IgD-negative memory B cell (primary cell): ENCODE data around the gene PCDHGB2. TPM values are rescaled to one million over a fixed set of nuclear protein-coding genes. Genes with fewer than 3 reads are reported as not detected.
"Not testable (repeated sequence)": the region's sequence is repeated elsewhere in the genome, so short reads cannot be mapped to it uniquely, and the experiment has no call there.

ENCODE experiments used
- H3K27ac Mint-ChIP-seq, 3 donors: one replicate each; pipeline ENCODE4 v1.8.0; 2020 to 2022; ENCODE audit warnings: mild to moderate bottlenecking in 3 of 3, mixed read lengths in 3 of 3, moderate library complexity in 1 of 3
- H3K27me3 Mint-ChIP-seq: one replicate; pipeline ENCODE4 v1.8.0; 2021; ENCODE audit warnings: mixed read lengths
- H3K36me3 Mint-ChIP-seq: one replicate; pipeline ENCODE4 v1.8.0; 2020; ENCODE audit warnings: mild to moderate bottlenecking, mixed read lengths
- H3K4me1 Mint-ChIP-seq, 3 donors: one replicate each; pipeline ENCODE4 v1.8.0; 2020 to 2022; ENCODE audit warnings: mixed read lengths in 3 of 3, mild to moderate bottlenecking in 1 of 3
- H3K4me3 Mint-ChIP-seq, 4 donors: one replicate each; pipeline ENCODE4 v1.8.0; 2020 to 2022; ENCODE audit warnings: mild to moderate bottlenecking in 4 of 4, mixed read lengths in 4 of 4, moderate library complexity in 3 of 4
- H3K9me3 Mint-ChIP-seq, 3 donors: one replicate each; pipeline ENCODE4 v1.8.0; 2020 to 2021; ENCODE audit warnings: mixed read lengths in 3 of 3, mild to moderate bottlenecking in 1 of 3
- polyA plus RNA-seq: library from polyadenylated mRNA; unstranded; fragments of 300-500 nt; fragmentation: Illumina TruSeq; gene quantifications from one replicate; pipeline ENCODE4 v1.2.3, GENCODE V29; 2021

PCDHGB2 gene
- polyA plus RNA-seq, 1 donor from 2014 or later, result 0.21 TPM

DNA sequence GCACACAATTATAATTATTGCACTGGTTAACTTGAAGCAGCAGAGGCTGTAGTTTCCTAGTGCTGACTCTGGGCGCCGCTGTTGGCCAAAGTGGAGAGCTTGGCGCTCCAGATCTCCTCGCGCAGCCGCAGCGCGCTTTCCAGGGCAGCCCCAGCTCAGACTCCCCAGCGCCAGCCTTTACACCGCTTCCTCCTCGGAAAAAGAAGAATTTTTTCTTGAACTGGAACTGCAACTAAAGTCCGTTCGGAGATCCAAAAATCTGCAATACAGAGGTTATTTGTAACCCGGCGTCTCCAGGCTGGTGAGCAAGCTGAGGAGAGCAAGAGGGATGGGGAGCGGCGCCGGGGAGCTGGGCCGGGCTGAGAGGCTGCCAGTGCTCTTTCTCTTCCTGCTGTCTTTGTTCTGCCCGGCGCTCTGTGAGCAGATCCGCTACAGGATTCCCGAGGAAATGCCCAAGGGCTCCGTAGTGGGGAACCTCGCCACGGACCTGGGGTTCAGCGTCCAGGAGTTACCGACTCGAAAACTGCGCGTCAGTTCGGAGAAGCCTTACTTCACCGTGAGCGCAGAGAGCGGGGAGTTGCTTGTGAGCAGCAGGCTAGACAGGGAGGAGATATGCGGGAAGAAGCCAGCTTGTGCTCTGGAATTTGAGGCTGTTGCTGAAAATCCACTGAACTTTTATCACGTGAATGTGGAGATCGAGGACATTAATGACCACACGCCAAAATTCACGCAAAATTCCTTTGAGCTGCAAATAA, 27.9 kb downstream of the PCDHGB2 start, which contains the start of gene PCDHGB4:
Gene PCDHGB4 (plus strand): TSS at position 142 of the 755 bp plus-strand sequence. CDS start 187 bp downstream, at position 329.
- Mint-ChIP-seq H3K27me3 (peaks cover 37% of the 10 kb centered on the region), H3K27ac (peak within 1 kb of the TSS in 2 of 3 donors; percentile 16 to 67), H3K9me3 (peaks cover 8 to 33% (median 9%) of the 10 kb centered on the region in 3 donors), H3K4me3 (peak within 1 kb of the TSS; percentile 43 to 83 (median 60))
- not testable (repeated sequence) for H3K36me3 Mint-ChIP-seq, H3K4me1 Mint-ChIP-seq

DNA sequence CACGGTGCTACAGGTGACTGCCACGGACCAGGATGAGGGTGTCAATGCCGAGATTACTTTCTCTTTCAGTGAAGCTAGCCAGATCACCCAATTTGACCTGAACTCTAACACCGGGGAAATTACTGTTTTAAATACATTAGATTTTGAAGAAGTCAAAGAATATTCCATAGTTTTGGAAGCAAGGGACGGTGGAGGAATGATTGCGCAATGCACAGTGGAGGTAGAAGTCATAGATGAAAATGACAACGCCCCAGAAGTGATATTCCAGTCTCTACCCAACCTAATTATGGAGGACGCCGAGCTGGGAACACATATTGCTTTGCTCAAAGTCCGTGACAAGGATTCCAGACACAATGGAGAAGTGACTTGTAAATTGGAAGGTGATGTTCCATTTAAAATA, 28.9 kb downstream of the PCDHGB2 start:
- Mint-ChIP-seq H3K27ac (peak overlapping the region in 2 of 3 donors; percentile 16 to 48), H3K36me3 (peaks cover 3% of the 10 kb centered on the region), H3K27me3 (peaks cover 29% of the 10 kb centered on the region), H3K4me3 (no peak overlapping the region), H3K4me1 (peaks cover 0 to 4% (median 2%) of the 10 kb centered on the region in 3 donors), H3K9me3 (peaks cover 10 to 36% (median 11%) of the 10 kb centered on the region in 3 donors)

DNA sequence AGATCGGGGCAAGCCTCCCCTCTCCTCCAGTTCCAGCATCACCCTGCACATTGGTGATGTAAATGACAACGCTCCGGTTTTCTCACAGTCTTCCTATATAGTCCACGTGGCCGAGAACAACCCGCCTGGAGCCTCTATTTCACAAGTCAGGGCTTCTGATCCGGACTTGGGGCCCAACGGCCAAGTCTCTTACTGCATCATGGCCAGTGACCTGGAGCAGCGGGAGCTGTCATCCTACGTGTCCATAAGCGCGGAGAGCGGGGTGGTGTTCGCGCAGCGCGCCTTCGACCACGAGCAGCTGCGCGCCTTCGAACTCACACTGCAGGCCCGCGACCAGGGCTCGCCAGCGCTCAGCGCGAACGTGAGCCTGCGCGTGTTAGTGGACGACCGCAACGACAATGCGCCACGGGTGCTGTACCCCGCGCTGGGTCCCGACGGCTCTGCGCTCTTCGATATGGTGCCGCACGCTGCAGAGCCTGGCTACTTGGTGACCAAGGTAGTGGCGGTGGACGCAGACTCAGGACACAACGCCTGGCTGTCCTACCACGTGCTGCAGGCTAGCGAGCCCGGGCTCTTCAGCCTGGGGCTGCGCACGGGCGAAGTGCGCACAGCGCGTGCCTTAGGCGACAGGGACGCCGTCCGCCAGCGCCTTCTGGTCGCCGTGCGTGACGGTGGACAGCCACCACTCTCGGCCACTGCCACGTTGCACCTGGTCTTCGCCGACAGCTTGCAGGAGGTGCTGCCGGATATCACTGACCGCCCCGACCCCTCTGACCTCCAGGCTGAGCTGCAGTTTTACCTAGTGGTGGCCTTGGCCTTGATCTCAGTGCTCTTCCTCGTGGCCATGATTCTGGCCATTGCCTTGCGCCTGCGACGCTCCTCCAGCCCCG, 29.6 kb downstream of the PCDHGB2 start:
- Mint-ChIP-seq H3K27ac (peak overlapping the region in 2 of 3 donors; percentile 16 to 57), H3K4me3 (peak overlapping the region in 1 of 4 donors; percentile 84), H3K27me3 (peaks cover 32% of the 10 kb centered on the region), H3K4me1 (peaks cover 0 to 4% (median 2%) of the 10 kb centered on the region in 3 donors), H3K9me3 (peaks cover 10 to 41% (median 13%) of the 10 kb centered on the region in 3 donors), H3K36me3 (peaks cover 3% of the 10 kb centered on the region)

DNA sequence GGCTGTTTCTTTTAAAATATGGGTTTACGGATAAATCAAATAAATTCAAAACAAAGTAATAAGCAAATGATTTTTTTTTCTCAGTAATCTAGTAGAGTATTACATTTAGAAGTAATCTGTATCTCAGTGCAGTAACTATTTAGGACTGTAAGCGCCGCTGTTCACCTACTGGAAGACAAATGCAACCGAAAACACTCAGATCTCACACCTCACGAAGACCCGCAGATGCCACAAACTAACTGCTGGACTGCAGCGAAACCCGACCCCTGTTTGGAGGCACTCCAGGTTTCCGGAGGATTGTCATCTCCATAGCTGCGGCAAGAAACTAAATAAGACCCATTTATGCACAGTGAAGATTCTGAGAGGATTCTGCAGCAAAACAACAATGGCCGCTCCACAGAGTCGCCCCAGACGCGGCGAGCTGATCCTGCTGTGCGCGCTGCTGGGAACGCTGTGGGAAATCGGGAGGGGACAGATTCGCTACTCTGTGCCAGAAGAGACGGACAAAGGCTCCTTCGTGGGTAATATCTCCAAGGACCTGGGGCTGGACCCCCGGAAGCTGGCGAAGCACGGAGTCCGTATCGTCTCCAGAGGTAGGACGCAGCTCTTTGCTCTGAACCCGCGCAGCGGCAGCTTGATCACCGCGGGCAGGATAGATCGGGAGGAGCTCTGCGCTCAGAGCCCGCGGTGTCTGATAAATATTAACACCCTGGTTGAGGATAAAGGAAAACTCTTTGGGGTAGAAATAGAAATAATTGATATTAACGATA, 32.8 kb downstream of the PCDHGB2 start, which contains the start of gene PCDHGA8:
Gene PCDHGA8 (plus strand): TSS at position 205 of the 770 bp plus-strand sequence. CDS start 181 bp downstream, at position 386.
- Mint-ChIP-seq H3K4me1 (peaks cover 0 to 4% (median 2%) of the 10 kb centered on the region in 3 donors), H3K27ac (peak within 1 kb of the TSS in 2 of 3 donors; percentile 53 to 76), H3K27me3 (peaks cover 32% of the 10 kb centered on the region), H3K9me3 (peaks cover 10 to 27% (median 22%) of the 10 kb centered on the region in 3 donors), H3K4me3 (no peak within 1 kb of the TSS), H3K36me3 (peaks cover 3% of the 10 kb centered on the region)

DNA sequence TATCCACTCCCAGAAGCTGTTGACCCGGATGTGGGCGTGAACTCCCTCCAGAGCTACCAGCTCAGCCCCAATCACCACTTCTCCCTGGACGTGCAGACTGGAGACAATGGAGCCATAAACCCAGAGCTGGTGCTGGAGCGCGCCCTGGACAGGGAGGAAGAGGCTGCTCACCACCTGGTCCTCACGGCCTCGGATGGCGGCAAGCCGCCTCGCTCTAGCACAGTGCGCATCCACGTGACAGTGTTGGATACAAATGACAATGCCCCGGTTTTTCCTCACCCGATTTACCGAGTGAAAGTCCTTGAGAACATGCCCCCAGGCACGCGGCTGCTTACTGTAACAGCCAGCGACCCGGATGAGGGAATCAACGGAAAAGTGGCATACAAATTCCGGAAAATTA, 33.5 kb downstream of the PCDHGB2 start:
- H3K9me3 Mint-ChIP-seq, result peaks cover 10 to 26% (median 22%) of the 10 kb centered on the region in 3 donors
- peak overlapping the region in 1 of 3 donors; percentile 62 for H3K27ac Mint-ChIP-seq
- peaks cover 3% of the 10 kb centered on the region for H3K36me3 Mint-ChIP-seq
- H3K4me3 Mint-ChIP-seq, result no peak overlapping the region
- H3K27me3 Mint-ChIP-seq, result peaks cover 32% of the 10 kb centered on the region
- peaks cover 0 to 4% (median 2%) of the 10 kb centered on the region in 3 donors for H3K4me1 Mint-ChIP-seq

DNA sequence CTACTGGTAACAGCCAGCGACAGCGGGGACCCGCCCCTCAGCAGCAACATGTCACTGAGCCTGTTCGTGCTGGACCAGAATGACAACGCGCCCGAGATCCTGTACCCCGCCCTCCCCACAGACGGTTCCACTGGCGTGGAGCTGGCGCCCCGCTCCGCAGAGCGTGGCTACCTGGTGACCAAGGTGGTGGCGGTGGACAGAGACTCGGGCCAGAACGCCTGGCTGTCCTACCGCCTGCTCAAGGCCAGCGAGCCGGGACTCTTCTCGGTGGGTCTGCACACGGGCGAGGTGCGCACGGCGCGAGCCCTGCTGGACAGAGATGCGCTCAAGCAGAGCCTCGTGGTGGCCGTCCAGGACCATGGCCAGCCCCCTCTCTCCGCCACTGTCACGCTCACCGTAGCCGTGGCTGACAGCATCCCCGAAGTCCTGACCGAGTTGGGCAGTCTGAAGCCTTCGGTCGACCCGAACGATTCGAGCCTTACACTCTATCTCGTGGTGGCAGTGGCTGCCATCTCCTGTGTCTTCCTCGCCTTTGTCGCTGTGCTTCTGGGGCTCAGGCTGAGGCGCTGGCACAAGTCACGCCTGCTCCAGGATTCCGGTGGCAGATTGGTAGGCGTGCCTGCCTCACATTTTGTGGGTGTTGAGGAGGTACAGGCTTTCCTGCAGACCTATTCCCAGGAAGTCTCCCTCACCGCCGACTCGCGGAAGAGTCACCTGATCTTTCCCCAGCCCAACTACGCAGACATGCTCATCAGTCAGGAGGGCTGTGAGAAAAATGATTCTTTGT, 34.8 kb downstream of the PCDHGB2 start:
- Mint-ChIP-seq H3K27me3 (peaks cover 36% of the 10 kb centered on the region), H3K27ac (peak overlapping the region in 1 of 3 donors; percentile 83), H3K9me3 (peaks cover 9 to 29% (median 24%) of the 10 kb centered on the region in 3 donors)

DNA sequence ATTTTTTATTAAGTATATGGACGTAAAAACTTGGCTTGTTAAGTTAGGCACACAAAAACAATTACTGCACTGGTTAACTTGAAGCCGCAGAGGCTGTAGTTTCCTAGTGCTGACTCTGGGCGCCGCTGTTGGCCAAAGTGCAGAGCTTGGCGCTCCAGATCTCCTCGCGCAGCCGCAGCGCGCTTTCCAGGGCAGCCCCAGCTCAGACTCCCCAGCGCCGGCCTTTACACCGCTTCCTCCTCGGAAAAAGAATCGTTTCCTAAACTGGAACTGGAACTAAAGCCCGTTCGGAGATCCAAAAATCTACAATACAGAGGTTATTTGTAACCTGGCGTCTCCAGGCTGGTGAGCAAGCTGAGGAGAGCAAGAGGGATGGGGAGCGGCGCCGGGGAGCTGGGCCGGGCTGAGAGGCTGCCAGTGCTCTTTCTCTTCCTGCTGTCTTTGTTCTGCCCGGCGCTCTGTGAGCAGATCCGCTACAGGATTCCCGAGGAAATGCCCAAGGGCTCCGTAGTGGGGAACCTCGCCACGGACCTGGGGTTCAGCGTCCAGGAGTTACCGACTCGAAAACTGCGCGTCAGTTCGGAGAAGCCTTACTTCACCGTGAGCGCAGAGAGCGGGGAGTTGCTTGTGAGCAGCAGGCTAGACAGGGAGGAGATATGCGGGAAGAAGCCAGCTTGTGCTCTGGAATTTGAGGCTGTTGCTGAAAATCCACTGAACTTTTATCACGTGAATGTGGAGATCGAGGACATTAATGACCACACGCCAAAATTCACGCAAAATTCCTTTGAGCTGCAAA, 38.2 kb downstream of the PCDHGB2 start, which contains the start of gene PCDHGB5:
Gene PCDHGB5 (plus strand): TSS at position 192 of the 796 bp plus-strand sequence. CDS start 181 bp downstream, at position 373.
- H3K4me3 Mint-ChIP-seq, result peak within 1 kb of the TSS; percentile 73 to 84 (median 80)
- H3K36me3 Mint-ChIP-seq, H3K4me1 Mint-ChIP-seq: not testable (repeated sequence)
- peak within 1 kb of the TSS in 2 of 3 donors; percentile 46 to 67 for H3K27ac Mint-ChIP-seq
- peaks cover 36% of the 10 kb centered on the region for H3K27me3 Mint-ChIP-seq
- peaks cover 6 to 37% (median 19%) of the 10 kb centered on the region in 3 donors for H3K9me3 Mint-ChIP-seq

More for the DNA sequence above, 34.8 kb downstream of the PCDHGB2 start:
- H3K4me3 Mint-ChIP-seq, result peak overlapping the region in 1 of 4 donors; percentile 17
- H3K36me3 Mint-ChIP-seq, H3K4me1 Mint-ChIP-seq: not testable (repeated sequence)

DNA sequence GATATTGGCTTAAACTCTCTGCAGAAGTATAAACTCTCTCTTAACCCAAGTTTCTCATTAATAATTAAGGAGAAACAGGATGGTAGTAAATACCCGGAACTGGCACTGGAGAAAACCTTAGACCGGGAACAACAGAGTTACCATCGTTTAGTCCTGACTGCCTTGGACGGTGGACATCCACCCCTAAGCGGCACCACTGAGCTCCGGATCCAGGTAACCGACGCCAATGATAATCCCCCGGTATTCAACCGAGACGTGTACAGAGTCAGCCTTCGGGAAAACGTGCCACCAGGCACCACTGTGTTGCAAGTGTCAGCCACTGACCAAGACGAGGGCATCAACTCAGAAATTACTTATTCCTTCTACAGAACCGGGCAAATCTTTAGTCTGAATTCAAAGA, 38.8 kb downstream of the PCDHGB2 start:
- H3K27ac Mint-ChIP-seq, result peak overlapping the region in 2 of 3 donors; percentile 46 to 51
- H3K9me3 Mint-ChIP-seq, result peaks cover 5 to 35% (median 19%) of the 10 kb centered on the region in 3 donors
- H3K4me1 Mint-ChIP-seq, result peaks cover 0 to 3% (median 3%) of the 10 kb centered on the region in 3 donors
- H3K36me3 Mint-ChIP-seq, result peaks cover 4% of the 10 kb centered on the region
- peak overlapping the region in 2 of 4 donors; percentile 8 to 81 for H3K4me3 Mint-ChIP-seq
- H3K27me3 Mint-ChIP-seq, result peaks cover 42% of the 10 kb centered on the region

DNA sequence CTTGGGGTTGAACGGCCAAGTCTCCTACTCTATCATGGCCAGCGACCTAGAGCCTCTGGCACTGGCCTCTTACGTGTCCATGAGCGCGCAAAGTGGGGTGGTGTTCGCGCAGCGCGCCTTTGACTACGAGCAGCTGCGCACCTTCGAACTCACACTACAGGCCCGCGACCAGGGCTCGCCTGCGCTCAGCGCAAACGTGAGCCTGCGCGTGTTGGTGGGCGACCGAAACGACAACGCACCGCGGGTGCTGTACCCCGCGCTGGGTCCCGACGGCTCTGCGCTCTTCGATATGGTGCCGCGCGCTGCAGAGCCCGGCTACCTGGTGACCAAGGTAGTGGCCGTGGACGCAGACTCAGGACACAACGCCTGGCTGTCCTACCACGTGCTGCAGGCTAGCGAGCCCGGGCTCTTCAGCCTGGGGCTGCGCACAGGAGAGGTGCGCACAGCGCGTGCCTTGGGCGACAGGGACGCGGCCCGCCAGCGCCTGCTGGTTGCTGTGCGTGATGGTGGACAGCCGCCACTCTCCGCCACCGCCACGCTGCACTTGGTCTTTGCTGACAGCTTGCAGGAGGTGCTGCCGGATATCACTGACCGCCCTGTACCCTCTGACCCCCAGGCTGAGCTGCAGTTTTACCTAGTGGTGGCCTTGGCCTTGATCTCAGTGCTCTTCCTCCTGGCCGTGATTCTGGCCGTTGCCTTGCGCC, 39.9 kb downstream of the PCDHGB2 start:
- Mint-ChIP-seq H3K36me3 (peaks cover 4% of the 10 kb centered on the region), H3K27ac (peak overlapping the region in 2 of 3 donors; percentile 51 to 87), H3K27me3 (peaks cover 46% of the 10 kb centered on the region), H3K4me3 (peak overlapping the region in 3 of 4 donors; percentile 2 to 75 (median 38)), H3K9me3 (peaks cover 4 to 40% (median 21%) of the 10 kb centered on the region in 3 donors), H3K4me1 (peaks cover 0 to 3% (median 3%) of the 10 kb centered on the region in 3 donors)

DNA sequence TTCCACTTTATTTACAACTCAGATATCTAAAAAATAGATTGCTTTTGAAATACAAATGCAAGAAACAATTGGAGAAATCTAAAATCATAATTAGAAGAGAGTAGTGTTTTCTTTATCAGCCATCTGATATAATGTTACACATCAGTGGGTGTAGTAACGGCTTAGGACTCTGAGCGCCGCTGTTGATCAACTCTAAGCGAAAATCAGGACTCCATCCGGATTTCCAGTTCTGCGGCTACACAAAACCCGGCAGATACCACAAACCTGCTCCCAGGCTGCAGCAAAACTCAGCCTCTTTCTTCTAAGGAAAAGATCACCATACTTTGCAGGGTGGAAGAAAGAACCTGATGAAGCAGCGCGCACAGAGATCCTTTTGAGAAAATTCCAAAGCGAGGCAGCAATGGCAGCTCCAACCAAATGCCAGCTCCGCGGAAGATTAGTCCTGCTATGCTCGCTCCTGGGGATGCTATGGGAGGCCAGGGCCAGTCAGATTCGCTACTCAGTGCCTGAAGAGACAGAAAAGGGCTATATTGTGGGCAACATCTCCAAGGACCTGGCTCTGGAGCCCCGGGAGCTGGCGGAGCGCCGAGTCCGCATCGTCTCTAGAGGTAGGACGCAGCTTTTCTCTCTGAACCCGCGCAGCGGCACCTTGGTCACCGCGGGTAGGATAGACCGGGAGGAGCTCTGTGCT, 42.9 kb downstream of the PCDHGB2 start, which contains the start of gene PCDHGA9:
Gene PCDHGA9 (plus strand): TSS at position 226 of the 691 bp plus-strand sequence. CDS start 175 bp downstream, at position 401.
- H3K9me3 Mint-ChIP-seq, result peaks cover 7 to 32% (median 21%) of the 10 kb centered on the region in 3 donors
- H3K27ac Mint-ChIP-seq, result peak within 1 kb of the TSS; percentile 34 to 76 (median 74)

DNA sequence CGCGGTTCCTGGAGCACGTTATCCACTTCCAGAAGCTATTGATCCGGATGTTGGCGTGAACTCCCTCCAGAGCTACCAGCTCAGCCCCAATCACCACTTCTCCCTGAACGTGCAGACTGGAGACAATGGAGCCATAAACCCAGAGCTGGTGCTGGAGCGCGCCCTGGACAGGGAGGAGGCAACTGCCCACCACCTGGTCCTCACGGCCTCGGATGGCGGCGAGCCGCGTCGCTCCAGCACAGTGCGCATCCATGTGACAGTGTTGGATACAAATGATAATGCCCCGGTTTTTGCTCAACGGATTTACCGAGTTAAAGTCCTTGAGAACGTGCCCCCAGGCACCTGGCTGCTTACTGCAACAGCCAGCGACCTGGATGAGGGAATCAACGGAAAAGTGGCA, 43.6 kb downstream of the PCDHGB2 start:
- peaks cover 58% of the 10 kb centered on the region for H3K27me3 Mint-ChIP-seq
- peak overlapping the region in 2 of 4 donors; percentile 39 to 78 for H3K4me3 Mint-ChIP-seq
- H3K27ac Mint-ChIP-seq, result peak overlapping the region in 1 of 3 donors; percentile 74

More for the DNA sequence above, 42.9 kb downstream of the PCDHGB2 start, which contains the start of gene PCDHGA9:
- Mint-ChIP-seq H3K36me3 (peaks cover 4% of the 10 kb centered on the region), H3K4me1 (peaks cover 0 to 3% (median 3%) of the 10 kb centered on the region in 3 donors), H3K27me3 (peaks cover 53% of the 10 kb centered on the region), H3K4me3 (peak within 1 kb of the TSS; percentile 23 to 93 (median 75))

More for the DNA sequence above, 43.6 kb downstream of the PCDHGB2 start:
- Mint-ChIP-seq H3K36me3 (peaks cover 4% of the 10 kb centered on the region), H3K4me1 (peaks cover 0 to 3% (median 3%) of the 10 kb centered on the region in 3 donors), H3K9me3 (peaks cover 7 to 36% (median 21%) of the 10 kb centered on the region in 3 donors)
